ENCODE measurements around the gene NCR3LG1.

NCR3LG1 gene

DNA sequence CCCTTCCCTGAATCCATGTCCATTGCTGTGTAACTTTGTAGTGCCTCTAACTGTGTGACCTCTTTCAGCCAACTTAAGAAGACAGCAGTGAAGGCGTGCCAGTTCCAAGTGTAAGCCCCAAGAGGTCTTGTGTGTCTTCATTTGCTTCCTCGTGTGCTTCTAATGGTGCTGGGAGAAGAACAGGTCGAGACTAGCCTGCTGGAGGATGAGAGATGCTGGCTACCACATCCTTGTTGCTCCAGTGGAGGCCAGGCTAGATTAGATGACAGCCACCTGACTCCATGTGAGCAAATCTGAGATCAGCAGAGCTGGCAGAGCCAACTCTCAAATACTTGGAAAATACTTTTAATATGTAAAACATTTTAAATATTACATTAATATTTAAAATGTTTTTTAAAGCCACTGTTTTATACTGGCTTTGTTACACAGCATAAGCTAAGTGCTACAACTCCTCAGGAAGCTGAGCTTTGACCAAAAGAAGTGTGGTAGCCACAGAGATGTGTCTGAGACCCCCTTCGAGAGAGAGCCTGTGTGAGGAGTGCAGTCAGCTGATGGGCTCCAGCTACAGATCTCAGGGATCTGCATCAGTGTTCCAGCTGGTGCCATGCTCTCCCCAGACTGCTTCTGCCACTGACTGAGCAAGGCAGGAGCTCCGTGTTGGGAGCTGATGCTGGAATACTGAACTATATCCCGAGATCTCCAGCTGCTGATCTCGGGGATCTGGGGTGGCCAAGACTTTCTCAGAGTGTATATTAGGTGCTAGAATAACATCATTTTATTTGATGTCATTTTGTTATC is 28.0 kb downstream of the NCR3LG1 start:
- no peak for ATAC-seq

DNA sequence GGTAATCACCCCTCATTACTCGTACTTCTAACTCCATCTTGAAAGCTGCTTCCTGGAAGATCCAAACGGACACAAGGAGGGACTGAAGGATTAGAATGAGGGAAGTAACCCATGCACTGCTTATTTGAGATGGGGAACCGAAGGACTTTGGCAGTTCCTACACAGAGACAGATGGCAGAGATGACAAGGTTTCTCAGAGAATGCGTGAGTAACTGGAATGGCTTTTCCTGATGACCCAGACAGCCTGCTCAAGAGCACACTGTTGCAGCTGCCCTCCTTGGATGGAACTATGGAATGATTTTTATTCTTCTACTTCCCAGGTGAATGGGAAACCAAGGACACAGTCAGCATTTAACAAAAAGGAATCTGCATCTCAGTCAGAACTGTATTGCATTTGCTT is 29.6 kb downstream of the NCR3LG1 start:
- TF ChIP-seq ZNF70 (CRISPR knock-in tag; IDR thresholded peaks at IDR 0.05) (no peak), TOX (CRISPR knock-in tag; IDR thresholded peaks at IDR 0.05; ENCODE audit: borderline replicate concordance) (no peak), PPARA (CRISPR knock-in tag; IDR thresholded peaks at IDR 0.05; ENCODE audit: borderline replicate concordance) (no peak), ZFP30 (CRISPR knock-in tag; IDR thresholded peaks at IDR 0.05) (no peak), ISL1 (CRISPR knock-in tag; IDR thresholded peaks at IDR 0.05) (no peak), RARB (CRISPR knock-in tag; IDR thresholded peaks at IDR 0.05) (no peak), TCF4 (CRISPR knock-in tag; IDR thresholded peaks at IDR 0.05; ENCODE audit: borderline replicate concordance) (no peak), SNAI2 (CRISPR knock-in tag; IDR thresholded peaks at IDR 0.05) (no peak)
- TF ChIP-seq, protein P1, sequence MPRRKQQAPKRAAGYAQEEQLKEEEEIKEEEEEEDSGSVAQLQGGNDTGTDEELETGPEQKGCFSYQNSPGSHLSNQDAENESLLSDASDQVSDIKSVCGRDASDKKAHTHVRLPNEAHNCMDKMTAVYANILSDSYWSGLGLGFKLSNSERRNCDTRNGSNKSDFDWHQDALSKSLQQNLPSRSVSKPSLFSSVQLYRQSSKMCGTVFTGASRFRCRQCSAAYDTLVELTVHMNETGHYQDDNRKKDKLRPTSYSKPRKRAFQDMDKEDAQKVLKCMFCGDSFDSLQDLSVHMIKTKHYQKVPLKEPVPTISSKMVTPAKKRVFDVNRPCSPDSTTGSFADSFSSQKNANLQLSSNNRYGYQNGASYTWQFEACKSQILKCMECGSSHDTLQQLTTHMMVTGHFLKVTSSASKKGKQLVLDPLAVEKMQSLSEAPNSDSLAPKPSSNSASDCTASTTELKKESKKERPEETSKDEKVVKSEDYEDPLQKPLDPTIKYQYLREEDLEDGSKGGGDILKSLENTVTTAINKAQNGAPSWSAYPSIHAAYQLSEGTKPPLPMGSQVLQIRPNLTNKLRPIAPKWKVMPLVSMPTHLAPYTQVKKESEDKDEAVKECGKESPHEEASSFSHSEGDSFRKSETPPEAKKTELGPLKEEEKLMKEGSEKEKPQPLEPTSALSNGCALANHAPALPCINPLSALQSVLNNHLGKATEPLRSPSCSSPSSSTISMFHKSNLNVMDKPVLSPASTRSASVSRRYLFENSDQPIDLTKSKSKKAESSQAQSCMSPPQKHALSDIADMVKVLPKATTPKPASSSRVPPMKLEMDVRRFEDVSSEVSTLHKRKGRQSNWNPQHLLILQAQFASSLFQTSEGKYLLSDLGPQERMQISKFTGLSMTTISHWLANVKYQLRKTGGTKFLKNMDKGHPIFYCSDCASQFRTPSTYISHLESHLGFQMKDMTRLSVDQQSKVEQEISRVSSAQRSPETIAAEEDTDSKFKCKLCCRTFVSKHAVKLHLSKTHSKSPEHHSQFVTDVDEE (CRISPR knock-in tag; IDR thresholded peaks at IDR 0.05): no peak
- TF ChIP-seq, protein P2, sequence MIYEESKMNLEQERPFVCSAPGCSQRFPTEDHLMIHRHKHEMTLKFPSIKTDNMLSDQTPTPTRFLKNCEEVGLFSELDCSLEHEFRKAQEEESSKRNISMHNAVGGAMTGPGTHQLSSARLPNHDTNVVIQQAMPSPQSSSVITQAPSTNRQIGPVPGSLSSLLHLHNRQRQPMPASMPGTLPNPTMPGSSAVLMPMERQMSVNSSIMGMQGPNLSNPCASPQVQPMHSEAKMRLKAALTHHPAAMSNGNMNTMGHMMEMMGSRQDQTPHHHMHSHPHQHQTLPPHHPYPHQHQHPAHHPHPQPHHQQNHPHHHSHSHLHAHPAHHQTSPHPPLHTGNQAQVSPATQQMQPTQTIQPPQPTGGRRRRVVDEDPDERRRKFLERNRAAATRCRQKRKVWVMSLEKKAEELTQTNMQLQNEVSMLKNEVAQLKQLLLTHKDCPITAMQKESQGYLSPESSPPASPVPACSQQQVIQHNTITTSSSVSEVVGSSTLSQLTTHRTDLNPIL (CRISPR knock-in tag; IDR thresholded peaks at IDR 0.05; ENCODE audit: low read depth): no peak
- no peak for ATAC-seq

More for the DNA sequence above, 28.0 kb downstream of the NCR3LG1 start:
- TF ChIP-seq ISL1 (CRISPR knock-in tag; IDR thresholded peaks at IDR 0.05) (no peak), SNAI2 (CRISPR knock-in tag; IDR thresholded peaks at IDR 0.05) (no peak), ZNF70 (CRISPR knock-in tag; IDR thresholded peaks at IDR 0.05) (no peak), TCF4 (CRISPR knock-in tag; IDR thresholded peaks at IDR 0.05; ENCODE audit: borderline replicate concordance) (no peak), ESRRG (CRISPR knock-in tag; IDR thresholded peaks at IDR 0.05) (no peak), PPARA (CRISPR knock-in tag; IDR thresholded peaks at IDR 0.05; ENCODE audit: borderline replicate concordance) (no peak), ZNF565 (CRISPR knock-in tag; conservative IDR thresholded peaks at IDR 0.05; ENCODE audit: low read depth) (no peak)
- TF ChIP-seq, protein P3, sequence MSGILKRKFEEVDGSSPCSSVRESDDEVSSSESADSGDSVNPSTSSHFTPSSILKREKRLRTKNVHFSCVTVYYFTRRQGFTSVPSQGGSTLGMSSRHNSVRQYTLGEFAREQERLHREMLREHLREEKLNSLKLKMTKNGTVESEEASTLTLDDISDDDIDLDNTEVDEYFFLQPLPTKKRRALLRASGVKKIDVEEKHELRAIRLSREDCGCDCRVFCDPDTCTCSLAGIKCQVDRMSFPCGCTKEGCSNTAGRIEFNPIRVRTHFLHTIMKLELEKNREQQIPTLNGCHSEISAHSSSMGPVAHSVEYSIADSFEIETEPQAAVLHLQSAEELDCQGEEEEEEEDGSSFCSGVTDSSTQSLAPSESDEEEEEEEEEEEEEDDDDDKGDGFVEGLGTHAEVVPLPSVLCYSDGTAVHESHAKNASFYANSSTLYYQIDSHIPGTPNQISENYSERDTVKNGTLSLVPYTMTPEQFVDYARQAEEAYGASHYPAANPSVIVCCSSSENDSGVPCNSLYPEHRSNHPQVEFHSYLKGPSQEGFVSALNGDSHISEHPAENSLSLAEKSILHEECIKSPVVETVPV (CRISPR knock-in tag; IDR thresholded peaks at IDR 0.05): no peak
- TF ChIP-seq, protein P1 (CRISPR knock-in tag; IDR thresholded peaks at IDR 0.05): no peak

DNA sequence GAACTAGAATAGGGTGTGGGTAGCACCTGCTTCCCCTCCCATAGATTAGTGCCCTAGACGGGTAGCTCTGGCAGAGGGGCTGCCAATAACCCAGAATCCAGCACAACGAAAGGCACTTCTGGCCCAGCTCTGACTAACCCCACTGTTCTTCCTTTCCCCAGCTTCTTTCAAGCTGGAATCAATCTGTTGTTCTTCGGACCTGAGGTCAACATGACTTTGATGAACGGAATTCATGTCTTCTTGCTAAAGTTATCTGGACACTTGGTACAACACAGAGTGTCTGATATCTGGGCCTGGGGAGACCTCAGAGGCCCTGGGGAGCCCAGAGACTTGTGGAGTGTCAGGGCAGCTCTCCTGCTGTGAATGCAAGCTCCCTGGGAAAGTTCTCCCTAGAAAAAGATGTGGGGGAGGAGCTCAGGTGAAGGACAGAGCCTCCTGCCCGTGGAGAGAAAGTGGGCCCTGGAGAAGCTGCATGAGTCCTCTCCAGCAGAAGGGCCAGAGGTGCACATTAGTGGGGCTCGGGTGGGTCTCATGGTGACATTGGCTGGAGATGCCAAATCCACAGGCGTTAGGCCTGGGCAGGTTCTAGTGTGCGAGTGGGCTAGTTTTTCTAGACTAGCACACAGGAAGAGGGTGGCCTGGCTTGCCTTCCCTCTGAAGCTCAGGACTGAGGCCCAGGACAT is 30.6 kb downstream of the NCR3LG1 start:
- ATAC-seq: no peak
- no peak for TF ChIP-seq ZFP3 (CRISPR knock-in tag; IDR thresholded peaks at IDR 0.05)
- no peak for TF ChIP-seq BACH2 (CRISPR knock-in tag; IDR thresholded peaks at IDR 0.05; ENCODE audit: borderline replicate concordance)
- no peak for TF ChIP-seq CSDC2 (CRISPR knock-in tag; IDR thresholded peaks at IDR 0.05)
- no peak for TF ChIP-seq PPARA (CRISPR knock-in tag; IDR thresholded peaks at IDR 0.05; ENCODE audit: borderline replicate concordance)
- no peak for TF ChIP-seq ZNF70 (CRISPR knock-in tag; IDR thresholded peaks at IDR 0.05)
- no peak for TF ChIP-seq GLIS3 (CRISPR knock-in tag; IDR thresholded peaks at IDR 0.05)
- TF ChIP-seq TCF4 (CRISPR knock-in tag; IDR thresholded peaks at IDR 0.05; ENCODE audit: borderline replicate concordance): no peak
- no peak for TF ChIP-seq ZFP30 (CRISPR knock-in tag; IDR thresholded peaks at IDR 0.05)
- no peak for TF ChIP-seq SNAI2 (CRISPR knock-in tag; IDR thresholded peaks at IDR 0.05)
- TF ChIP-seq, protein P4, sequence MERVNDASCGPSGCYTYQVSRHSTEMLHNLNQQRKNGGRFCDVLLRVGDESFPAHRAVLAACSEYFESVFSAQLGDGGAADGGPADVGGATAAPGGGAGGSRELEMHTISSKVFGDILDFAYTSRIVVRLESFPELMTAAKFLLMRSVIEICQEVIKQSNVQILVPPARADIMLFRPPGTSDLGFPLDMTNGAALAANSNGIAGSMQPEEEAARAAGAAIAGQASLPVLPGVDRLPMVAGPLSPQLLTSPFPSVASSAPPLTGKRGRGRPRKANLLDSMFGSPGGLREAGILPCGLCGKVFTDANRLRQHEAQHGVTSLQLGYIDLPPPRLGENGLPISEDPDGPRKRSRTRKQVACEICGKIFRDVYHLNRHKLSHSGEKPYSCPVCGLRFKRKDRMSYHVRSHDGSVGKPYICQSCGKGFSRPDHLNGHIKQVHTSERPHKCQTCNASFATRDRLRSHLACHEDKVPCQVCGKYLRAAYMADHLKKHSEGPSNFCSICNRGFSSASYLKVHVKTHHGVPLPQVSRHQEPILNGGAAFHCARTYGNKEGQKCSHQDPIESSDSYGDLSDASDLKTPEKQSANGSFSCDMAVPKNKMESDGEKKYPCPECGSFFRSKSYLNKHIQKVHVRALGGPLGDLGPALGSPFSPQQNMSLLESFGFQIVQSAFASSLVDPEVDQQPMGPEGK (CRISPR knock-in tag; IDR thresholded peaks at IDR 0.05; ENCODE audit: borderline replicate concordance): no peak
- no peak for TF ChIP-seq ESRRG (CRISPR knock-in tag; IDR thresholded peaks at IDR 0.05)
- TF ChIP-seq RARB (CRISPR knock-in tag; IDR thresholded peaks at IDR 0.05): no peak
- TF ChIP-seq ZNF8 (CRISPR knock-in tag; IDR thresholded peaks at IDR 0.05): no peak
- TF ChIP-seq, protein P1 (CRISPR knock-in tag; IDR thresholded peaks at IDR 0.05): no peak
